IMR-90 (cell line): ENCODE results near the gene TRIM40. TPM values are rescaled to one million over a fixed set of nuclear protein-coding genes. Genes with fewer than 3 reads are reported as not detected.

Experiments
- ATAC-seq: fragments of 200-7000 bp; cut with Tn5 transposase; 2 replicates; pipeline ENCODE4 v1.9.1; 2020; ENCODE audit warnings: low read depth, mild to moderate bottlenecking, moderate library complexity
- BruUV-seq: library from RNA; stranded (reverse); fragments of 400-500 nt; replicated peaks from 2 replicates; lab custom pipeline; 2021; lab: Mats Ljungman, UMichigan
- CTCF ChIA-PET: fragments of 300-600 bp; formaldehyde crosslinking; extraction: SDS; loops from one replicate; lab custom pipeline; 2021; ENCODE audit warnings: antibody characterized with exemption; lab: Yijun Ruan, JAX
- POLR2A ChIA-PET: fragments of 300-600 bp; sonication (Branson Sonifier 250); formaldehyde crosslinking; loops from one replicate; lab custom pipeline; 2022; ENCODE audit warnings: antibody characterized with exemption; ENCODE audit not compliant: unreplicated experiment; lab: Charles Lee
- DNase-seq: peaks from one replicate; pipeline ENCODE4 v3.0.0; 2013
- H2AFZ ChIP-seq: replicated peaks from 2 replicates; pipeline ENCODE3; 2013; ENCODE audit warnings: low read length, mild to moderate bottlenecking; ENCODE audit not compliant: poor library complexity
- H2AK5ac ChIP-seq: 2 replicates; pipeline ENCODE4 v1.6.1; 2013; ENCODE audit warnings: low read depth, low read length, inconsistent platforms
- H2AK9ac ChIP-seq: replicated peaks from 2 replicates; pipeline ENCODE3; 2013; ENCODE audit warnings: mild to moderate bottlenecking, low read depth, low read length, moderate library complexity; ENCODE audit not compliant: poor library complexity
- H2BK120ac ChIP-seq: 2 replicates; pipeline ENCODE4 v1.6.1; 2013; ENCODE audit warnings: low read depth, low read length, inconsistent platforms
- H2BK15ac ChIP-seq: 3 replicates; pipeline ENCODE4 v1.6.1; 2013; ENCODE audit warnings: low read depth, low read length, inconsistent platforms
- H2BK20ac ChIP-seq: 2 replicates; pipeline ENCODE4 v1.6.1; 2013; ENCODE audit warnings: low read depth, mild to moderate bottlenecking, inconsistent platforms, low read length, moderate library complexity
- H2BK5ac ChIP-seq: 2 replicates; pipeline ENCODE4 v1.6.1; 2013; ENCODE audit warnings: mild to moderate bottlenecking, low read depth, low read length, inconsistent platforms; ENCODE audit not compliant: poor library complexity, severe bottlenecking
- H3K14ac ChIP-seq: replicated peaks from 2 replicates; pipeline ENCODE4 v1.6.1; 2013; ENCODE audit warnings: low read depth, low read length, inconsistent platforms
- H3K18ac ChIP-seq: 2 replicates; pipeline ENCODE4 v1.6.1; 2013; ENCODE audit warnings: low read depth, low read length, control low read depth
- H3K23ac ChIP-seq: 2 replicates; pipeline ENCODE4 v1.6.1; 2013; ENCODE audit warnings: low read depth, low read length, inconsistent platforms
- H3K27ac ChIP-seq: 2 replicates; pipeline ENCODE4 v1.5.1; 2013; ENCODE audit warnings: mild to moderate bottlenecking, control low read depth, low read length; ENCODE audit not compliant: insufficient read depth
- H3K27me3 ChIP-seq: 2 replicates; pipeline ENCODE4 v1.6.1; 2013; ENCODE audit warnings: low read length; ENCODE audit not compliant: control insufficient read depth, insufficient read depth
- H3K36me3 ChIP-seq: 2 replicates; pipeline ENCODE4 v1.6.1; 2013; ENCODE audit warnings: low read length, mixed read lengths; ENCODE audit not compliant: control insufficient read depth, insufficient read depth
- H3K4ac ChIP-seq: 2 replicates; pipeline ENCODE4 v1.6.1; 2013; ENCODE audit warnings: low read depth, low read length, inconsistent platforms
- H3K4me1 ChIP-seq: 2 replicates; pipeline ENCODE4 v1.6.1; 2013; ENCODE audit warnings: low read length, mixed read lengths; ENCODE audit not compliant: control insufficient read depth, insufficient read depth
- H3K4me2 ChIP-seq: 2 replicates; pipeline ENCODE4 v1.6.1; 2013; ENCODE audit warnings: low read depth, mild to moderate bottlenecking, control low read depth, low read length, moderate library complexity
- H3K4me3 ChIP-seq: 2 replicates; pipeline ENCODE4 v1.5.1; 2013; ENCODE audit warnings: low read depth, mild to moderate bottlenecking, control low read depth, low read length, moderate library complexity; ENCODE audit not compliant: insufficient read depth
- H3K56ac ChIP-seq: 2 replicates; pipeline ENCODE4 v1.6.1; 2013; ENCODE audit warnings: low read length, inconsistent platforms; ENCODE audit not compliant: insufficient read depth; ENCODE audit errors: extremely low read depth
- H3K79me1 ChIP-seq, 2 experiments: 2 replicates each; pipeline ENCODE4 v1.6.1; 2013; ENCODE audit warnings: low read length in 2 of 2, inconsistent platforms in 1 of 2, low read depth in 1 of 2
- H3K9ac ChIP-seq: 2 replicates; pipeline ENCODE4 v1.6.1; 2013; ENCODE audit warnings: low read depth, low read length, control low read depth
- H3K9me1 ChIP-seq: 2 replicates; pipeline ENCODE4 v1.6.1; 2013; ENCODE audit warnings: low read length, inconsistent platforms; ENCODE audit not compliant: insufficient read depth
- H3K9me3 ChIP-seq: 2 replicates; pipeline ENCODE4 v1.6.1; 2013; ENCODE audit warnings: low read length; ENCODE audit not compliant: control insufficient read depth, insufficient read depth
- H4K20me1 ChIP-seq: 2 replicates; pipeline ENCODE4 v1.6.1; 2013; ENCODE audit warnings: low read length, inconsistent platforms; ENCODE audit not compliant: insufficient read depth
- H4K5ac ChIP-seq: 2 replicates; pipeline ENCODE4 v1.6.1; 2013; ENCODE audit warnings: mild to moderate bottlenecking, low read depth, low read length, control low read depth
- H4K8ac ChIP-seq, 2 experiments: 2 replicates each; pipeline ENCODE4 v1.6.1; 2013; ENCODE audit warnings: low read depth in 2 of 2, low read length in 2 of 2, control low read depth in 1 of 2, inconsistent platforms in 1 of 2
- H4K91ac ChIP-seq: 2 replicates; pipeline ENCODE4 v1.6.1; 2013; ENCODE audit warnings: low read depth, low read length, inconsistent platforms; ENCODE audit not compliant: insufficient read depth
- BHLHE40 ChIP-seq: fragments of 150-350 bp; IDR thresholded peaks from 2 replicates; pipeline ENCODE4 v1.6.1; 2016; ENCODE audit warnings: mild to moderate bottlenecking, low read depth, low read length
- CEBPB ChIP-seq: IDR thresholded peaks from 2 replicates; pipeline ENCODE4 v1.6.1; 2012; ENCODE audit warnings: low read depth, low read length, improper control_type of control experiment
- MAFK ChIP-seq: IDR thresholded peaks from 2 replicates; pipeline ENCODE4 v1.6.1; 2012; ENCODE audit warnings: low read depth, low read length, improper control_type of control experiment
- MAZ ChIP-seq: IDR thresholded peaks from 2 replicates; pipeline ENCODE4 v1.6.1; 2012; ENCODE audit warnings: low read depth, mild to moderate bottlenecking, low read length, improper control_type of control experiment, moderate library complexity, borderline replicate concordance
- MXI1 ChIP-seq: IDR thresholded peaks from 2 replicates; pipeline ENCODE4 v1.6.1; 2012; ENCODE audit warnings: low read depth, mild to moderate bottlenecking, low read length, moderate library complexity, borderline replicate concordance
- NFE2L2 ChIP-seq: fragments of 150-350 bp; IDR thresholded peaks from 2 replicates; pipeline ENCODE4 v1.6.1; 2016; ENCODE audit warnings: low read depth, mild to moderate bottlenecking, low read length
- RCOR1 ChIP-seq: IDR thresholded peaks from 2 replicates; pipeline ENCODE4 v1.6.1; 2012; ENCODE audit warnings: mild to moderate bottlenecking, low read length, improper control_type of control experiment; ENCODE audit not compliant: insufficient replicate concordance
- WGBS, 2 experiments: methylation state at CpG; one replicate each; pipeline versions ENCODE4 v1.1.5 to v1.1.7; 2013; ENCODE audit warnings: missing lambda C conversion rate in 2 of 2; ENCODE audit not compliant: insufficient read length in 1 of 2; ENCODE audit errors: extremely low coverage in 2 of 2; 5-methylcytosine and 5-hydroxymethylcytosine counted together
- dilution Hi-C: fragments of 300-500 bp; cut with HindIII; formaldehyde crosslinking; loops from one replicate; pipeline ENCODE4 v1.14.3; 2018; ENCODE audit warnings: low sequenced_read_pairs; ENCODE audit not compliant: unreplicated experiment
- in situ Hi-C: fragments of 300-500 bp; cut with MboI; formaldehyde crosslinking; loops from 3 replicates; pipeline ENCODE4 v1.14.3; 2019; ENCODE audit warnings: low sequenced_read_pairs, inconsistent platforms, mixed read lengths
- intact Hi-C: fragments of 100-400 bp; cut with micrococcal nuclease; formaldehyde crosslinking; loops from 2 replicates; pipeline ENCODE4 v1.10.0; 2022
- polyA plus RNA-seq, 3 experiments: library from polyadenylated mRNA; depleted of rRNA; stranded (reverse); fragments of >200 nt; gene quantifications; 2 replicates each; pipeline ENCODE4 v1.2.3, GENCODE V29; 2012; ENCODE audit warnings: low replicate concordance in 1 of 3
- total RNA-seq: library from RNA; depleted of rRNA; stranded (reverse); fragments of >200 nt; gene quantifications from 2 replicates; pipeline ENCODE4 v1.2.3, GENCODE V29; 2012

Gene TRIM40
- total and polyA plus RNA-seq, 2 of the 4 experiments (the other 2 are of a cell fraction) = not detected

DNA sequence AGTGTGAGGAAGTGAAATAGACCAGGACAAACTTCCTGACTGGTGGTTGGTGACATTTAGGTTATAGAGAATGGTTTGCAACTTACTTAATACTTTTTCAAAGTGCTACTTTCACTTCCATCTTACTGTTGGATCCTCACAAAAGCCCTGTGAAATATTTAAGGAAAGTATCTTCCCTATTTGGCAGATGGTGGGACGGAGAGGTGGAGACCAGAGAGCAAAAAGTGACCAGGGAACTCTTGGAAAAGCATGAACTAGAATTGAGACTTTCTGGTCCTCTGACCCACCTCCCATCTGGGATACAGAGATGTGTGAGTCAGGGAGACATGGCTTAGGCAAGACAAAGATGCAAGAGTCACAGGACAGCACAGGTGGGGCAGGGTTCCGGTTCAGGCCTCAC is 22.1 kb downstream of the TRIM40 start:
- H3K9ac ChIP-seq = no peak overlapping the region
- H2AK5ac ChIP-seq = no peak overlapping the region
- H3K14ac ChIP-seq = no peak overlapping the region
- H3K56ac ChIP-seq = no peak overlapping the region
- H3K27ac ChIP-seq = no peak overlapping the region
- no peak overlapping the region for H2BK120ac ChIP-seq
- H4K91ac ChIP-seq = no peak overlapping the region
- no peak overlapping the region for H3K4me3 ChIP-seq
- no peak for TF ChIP-seq BHLHE40
- TF ChIP-seq MXI1 = no peak
- TF ChIP-seq MAZ = no peak
- no peak for TF ChIP-seq NFE2L2
- no peak for TF ChIP-seq MAFK
- no peak for TF ChIP-seq CEBPB
- no peak for TF ChIP-seq RCOR1
- no peak overlapping the region for H2BK20ac ChIP-seq
- no peaks in the 10 kb centered on the region for H3K9me1 ChIP-seq
- BruUV-seq = no TSS peak
- H2AFZ ChIP-seq = no peak overlapping the region
- no peak overlapping the region for H2BK15ac ChIP-seq
- ChIA-PET CTCF (no interaction called here), POLR2A (no interaction called here)
- H3K4ac ChIP-seq = no peak overlapping the region
- dilution Hi-C loops = no loop called here
- H3K23ac ChIP-seq = no peak overlapping the region
- intact Hi-C loops = no loop called here
- no peak overlapping the region for H4K5ac ChIP-seq
- no peaks in the 10 kb centered on the region for H3K36me3 ChIP-seq
- no peak overlapping the region for H2BK5ac ChIP-seq
- no peaks in the 10 kb centered on the region for H4K20me1 ChIP-seq
- no peak for ATAC-seq
- no peak overlapping the region for H4K8ac ChIP-seq
- no peaks in the 10 kb centered on the region for H3K4me1 ChIP-seq
- H3K9me3 ChIP-seq = no peaks in the 10 kb centered on the region
- no peak overlapping the region for H3K18ac ChIP-seq
- H3K4me2 ChIP-seq = no peak overlapping the region
- in situ Hi-C loops = no loop called here
- H3K27me3 ChIP-seq = peaks cover 23% of the 10 kb centered on the region; the same call in 1 of the 2 replicates
- DNase-seq = no peak
- no peaks in the 10 kb centered on the region for H3K79me1 ChIP-seq
- H2AK9ac ChIP-seq = no peak overlapping the region
- 67% methylated on average over 1 of the region's 2 CpGs; no CpG with 5 or more reads in 1 of the 2 experiments for WGBS, 2 experiments
